HEK293 (cell line): ENCODE results near the gene ITGB4.

Experiments
- GLI4 ChIP-seq: fragments of 450-650 bp; formaldehyde crosslinking; IDR thresholded peaks from 2 replicates; pipeline ENCODE4 v1.5.1; 2016; ENCODE audit warnings: missing biosample characterization, missing genetic modification characterization
- KLF1 ChIP-seq: fragments of 450-650 bp; formaldehyde crosslinking; IDR thresholded peaks from 2 replicates; pipeline ENCODE4 v1.5.1; 2016; ENCODE audit warnings: missing biosample characterization, missing genetic modification characterization
- YY2 ChIP-seq: fragments of 450-650 bp; formaldehyde crosslinking; IDR thresholded peaks from 2 replicates; pipeline ENCODE4 v1.5.1; 2016; ENCODE audit warnings: missing biosample characterization, missing genetic modification characterization
- ZFP69B ChIP-seq: fragments of 450-650 bp; formaldehyde crosslinking; IDR thresholded peaks from 2 replicates; pipeline ENCODE4 v1.5.1; 2016; ENCODE audit warnings: missing biosample characterization, missing genetic modification characterization
- ZNF10 ChIP-seq: fragments of 450-650 bp; formaldehyde crosslinking; IDR thresholded peaks from 2 replicates; pipeline ENCODE4 v1.5.1; 2017; ENCODE audit warnings: missing biosample characterization, missing genetic modification characterization
- ZNF202 ChIP-seq: fragments of 450-650 bp; formaldehyde crosslinking; IDR thresholded peaks from 2 replicates; pipeline ENCODE4 v1.5.1; 2016; ENCODE audit warnings: missing biosample characterization, missing genetic modification characterization, borderline replicate concordance
- ZNF24 ChIP-seq: fragments of 450-650 bp; formaldehyde crosslinking; IDR thresholded peaks from 2 replicates; pipeline ENCODE4 v1.5.1; 2016; ENCODE audit warnings: missing biosample characterization, missing genetic modification characterization
- ZNF302 ChIP-seq: fragments of 450-650 bp; formaldehyde crosslinking; IDR thresholded peaks from 2 replicates; pipeline ENCODE4 v1.5.1; 2016; ENCODE audit warnings: missing biosample characterization, missing genetic modification characterization, low read depth
- ZNF529 ChIP-seq: fragments of 450-650 bp; formaldehyde crosslinking; IDR thresholded peaks from 2 replicates; pipeline ENCODE4 v1.5.1; 2017; ENCODE audit warnings: missing genetic modification characterization, missing biosample characterization; ENCODE audit not compliant: insufficient replicate concordance
- ZNF747 ChIP-seq: fragments of 450-650 bp; formaldehyde crosslinking; IDR thresholded peaks from 2 replicates; pipeline ENCODE4 v1.5.1; 2016; ENCODE audit warnings: missing biosample characterization, missing genetic modification characterization
- TF ChIP-seq, protein P1 (sequence below): fragments of 450-650 bp; formaldehyde crosslinking; IDR thresholded peaks from 2 replicates; pipeline ENCODE4 v1.5.1; 2016; ENCODE audit warnings: missing biosample characterization, missing genetic modification characterization, low read depth
- TF ChIP-seq, protein P2 (sequence below): fragments of 450-650 bp; formaldehyde crosslinking; IDR thresholded peaks from 2 replicates; pipeline ENCODE4 v1.5.1; 2016; ENCODE audit warnings: missing biosample characterization, missing genetic modification characterization
- TF ChIP-seq, protein P3 (sequence below): fragments of 450-650 bp; formaldehyde crosslinking; IDR thresholded peaks from 2 replicates; pipeline ENCODE4 v1.5.1; 2016; ENCODE audit warnings: missing biosample characterization, missing genetic modification characterization, low read depth
- TF ChIP-seq, protein P4 (sequence below): fragments of 450-650 bp; formaldehyde crosslinking; IDR thresholded peaks from 2 replicates; pipeline ENCODE4 v1.5.1; 2016; ENCODE audit warnings: missing biosample characterization, missing genetic modification characterization

DNA sequence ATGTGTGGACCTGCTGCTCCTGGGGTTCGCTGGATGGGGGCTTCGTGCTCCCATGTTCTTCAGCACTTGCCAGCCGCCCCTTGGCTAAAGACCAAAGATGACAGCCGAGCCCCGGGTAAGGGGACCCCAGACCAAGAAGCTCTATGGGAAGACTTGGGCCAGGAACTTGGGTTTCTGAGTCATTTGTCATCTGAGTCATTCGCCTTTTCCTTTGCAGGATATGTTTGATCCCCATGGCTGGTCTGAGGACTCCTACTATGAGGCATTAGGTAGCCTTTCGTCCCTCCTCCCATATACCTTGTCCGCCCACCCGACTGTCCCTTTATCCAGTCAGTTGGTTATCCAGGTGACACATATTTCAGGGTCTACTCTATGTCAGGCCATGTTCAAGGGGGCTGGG is 17.7 kb upstream of the ITGB4 start:
- TF ChIP-seq ZNF747 (tag by site-specific recombination): no peak
- TF ChIP-seq ZNF529: no peak
- TF ChIP-seq, protein P1, sequence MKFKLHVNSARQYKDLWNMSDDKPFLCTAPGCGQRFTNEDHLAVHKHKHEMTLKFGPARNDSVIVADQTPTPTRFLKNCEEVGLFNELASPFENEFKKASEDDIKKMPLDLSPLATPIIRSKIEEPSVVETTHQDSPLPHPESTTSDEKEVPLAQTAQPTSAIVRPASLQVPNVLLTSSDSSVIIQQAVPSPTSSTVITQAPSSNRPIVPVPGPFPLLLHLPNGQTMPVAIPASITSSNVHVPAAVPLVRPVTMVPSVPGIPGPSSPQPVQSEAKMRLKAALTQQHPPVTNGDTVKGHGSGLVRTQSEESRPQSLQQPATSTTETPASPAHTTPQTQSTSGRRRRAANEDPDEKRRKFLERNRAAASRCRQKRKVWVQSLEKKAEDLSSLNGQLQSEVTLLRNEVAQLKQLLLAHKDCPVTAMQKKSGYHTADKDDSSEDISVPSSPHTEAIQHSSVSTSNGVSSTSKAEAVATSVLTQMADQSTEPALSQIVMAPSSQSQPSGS (tag by site-specific recombination): no peak
- TF ChIP-seq, protein P2, sequence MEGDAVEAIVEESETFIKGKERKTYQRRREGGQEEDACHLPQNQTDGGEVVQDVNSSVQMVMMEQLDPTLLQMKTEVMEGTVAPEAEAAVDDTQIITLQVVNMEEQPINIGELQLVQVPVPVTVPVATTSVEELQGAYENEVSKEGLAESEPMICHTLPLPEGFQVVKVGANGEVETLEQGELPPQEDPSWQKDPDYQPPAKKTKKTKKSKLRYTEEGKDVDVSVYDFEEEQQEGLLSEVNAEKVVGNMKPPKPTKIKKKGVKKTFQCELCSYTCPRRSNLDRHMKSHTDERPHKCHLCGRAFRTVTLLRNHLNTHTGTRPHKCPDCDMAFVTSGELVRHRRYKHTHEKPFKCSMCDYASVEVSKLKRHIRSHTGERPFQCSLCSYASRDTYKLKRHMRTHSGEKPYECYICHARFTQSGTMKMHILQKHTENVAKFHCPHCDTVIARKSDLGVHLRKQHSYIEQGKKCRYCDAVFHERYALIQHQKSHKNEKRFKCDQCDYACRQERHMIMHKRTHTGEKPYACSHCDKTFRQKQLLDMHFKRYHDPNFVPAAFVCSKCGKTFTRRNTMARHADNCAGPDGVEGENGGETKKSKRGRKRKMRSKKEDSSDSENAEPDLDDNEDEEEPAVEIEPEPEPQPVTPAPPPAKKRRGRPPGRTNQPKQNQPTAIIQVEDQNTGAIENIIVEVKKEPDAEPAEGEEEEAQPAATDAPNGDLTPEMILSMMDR: no peak
- TF ChIP-seq ZFP69B: no peak
- no peak for TF ChIP-seq YY2 (tag by site-specific recombination)
- no peak for TF ChIP-seq ZNF302
- TF ChIP-seq KLF1 (tag by site-specific recombination): no peak
- TF ChIP-seq, protein P3, sequence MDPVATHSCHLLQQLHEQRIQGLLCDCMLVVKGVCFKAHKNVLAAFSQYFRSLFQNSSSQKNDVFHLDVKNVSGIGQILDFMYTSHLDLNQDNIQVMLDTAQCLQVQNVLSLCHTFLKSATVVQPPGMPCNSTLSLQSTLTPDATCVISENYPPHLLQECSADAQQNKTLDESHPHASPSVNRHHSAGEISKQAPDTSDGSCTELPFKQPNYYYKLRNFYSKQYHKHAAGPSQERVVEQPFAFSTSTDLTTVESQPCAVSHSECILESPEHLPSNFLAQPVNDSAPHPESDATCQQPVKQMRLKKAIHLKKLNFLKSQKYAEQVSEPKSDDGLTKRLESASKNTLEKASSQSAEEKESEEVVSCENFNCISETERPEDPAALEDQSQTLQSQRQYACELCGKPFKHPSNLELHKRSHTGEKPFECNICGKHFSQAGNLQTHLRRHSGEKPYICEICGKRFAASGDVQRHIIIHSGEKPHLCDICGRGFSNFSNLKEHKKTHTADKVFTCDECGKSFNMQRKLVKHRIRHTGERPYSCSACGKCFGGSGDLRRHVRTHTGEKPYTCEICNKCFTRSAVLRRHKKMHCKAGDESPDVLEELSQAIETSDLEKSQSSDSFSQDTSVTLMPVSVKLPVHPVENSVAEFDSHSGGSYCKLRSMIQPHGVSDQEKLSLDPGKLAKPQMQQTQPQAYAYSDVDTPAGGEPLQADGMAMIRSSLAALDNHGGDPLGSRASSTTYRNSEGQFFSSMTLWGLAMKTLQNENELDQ: no peak
- no peak for TF ChIP-seq GLI4
- TF ChIP-seq ZNF24 (tag by site-specific recombination): no peak
- TF ChIP-seq ZNF10 (tag by site-specific recombination): no peak
- TF ChIP-seq, protein P4, sequence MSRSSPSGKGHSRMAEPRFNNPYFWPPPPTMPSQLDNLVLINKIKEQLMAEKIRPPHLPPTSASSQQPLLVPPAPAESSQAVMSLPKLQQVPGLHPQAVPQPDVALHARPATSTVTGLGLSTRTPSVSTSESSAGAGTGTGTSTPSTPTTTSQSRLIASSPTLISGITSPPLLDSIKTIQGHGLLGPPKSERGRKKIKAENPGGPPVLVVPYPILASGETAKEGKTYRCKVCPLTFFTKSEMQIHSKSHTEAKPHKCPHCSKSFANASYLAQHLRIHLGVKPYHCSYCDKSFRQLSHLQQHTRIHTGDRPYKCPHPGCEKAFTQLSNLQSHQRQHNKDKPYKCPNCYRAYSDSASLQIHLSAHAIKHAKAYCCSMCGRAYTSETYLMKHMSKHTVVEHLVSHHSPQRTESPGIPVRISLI: no peak
- no peak for TF ChIP-seq ZNF202
